HG02973 (cell line): Measurements from ENCODE around the gene BCL6.

Source experiments
- ATAC-seq: cut with Tn5 transposase; IDR thresholded peaks from one replicate; pipeline ENCODE4 v1.9.1; 2021; ENCODE audit warnings: moderate library complexity; ENCODE audit not compliant: unreplicated experiment

Gene BCL6

DNA sequence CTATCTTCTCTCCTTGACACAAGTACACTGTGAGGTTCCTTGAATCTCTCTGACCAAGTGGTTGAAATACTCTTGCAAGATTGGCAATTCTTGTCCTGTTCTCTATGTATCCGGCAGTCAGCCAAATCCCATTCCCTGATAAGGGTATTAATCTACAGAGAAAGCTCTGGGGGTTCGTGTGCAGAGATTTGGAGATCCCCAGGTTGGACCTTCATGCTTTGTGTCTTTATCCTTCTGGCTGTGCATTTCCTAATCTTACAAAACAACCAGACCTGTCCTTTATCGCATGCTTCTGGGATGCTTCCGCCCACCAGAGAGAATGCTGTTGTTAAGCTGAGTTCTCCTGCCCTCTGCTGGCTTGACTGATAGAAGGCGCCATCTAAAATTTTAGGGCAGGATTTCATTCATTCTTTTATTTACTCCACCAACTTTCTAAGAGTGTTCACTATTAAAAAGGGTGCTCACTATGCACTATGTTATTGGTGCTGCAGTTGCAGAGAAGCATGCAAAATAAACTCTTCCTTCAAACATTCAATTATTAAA is 66.5 kb downstream of the BCL6 start:
- no peak for ATAC-seq

DNA sequence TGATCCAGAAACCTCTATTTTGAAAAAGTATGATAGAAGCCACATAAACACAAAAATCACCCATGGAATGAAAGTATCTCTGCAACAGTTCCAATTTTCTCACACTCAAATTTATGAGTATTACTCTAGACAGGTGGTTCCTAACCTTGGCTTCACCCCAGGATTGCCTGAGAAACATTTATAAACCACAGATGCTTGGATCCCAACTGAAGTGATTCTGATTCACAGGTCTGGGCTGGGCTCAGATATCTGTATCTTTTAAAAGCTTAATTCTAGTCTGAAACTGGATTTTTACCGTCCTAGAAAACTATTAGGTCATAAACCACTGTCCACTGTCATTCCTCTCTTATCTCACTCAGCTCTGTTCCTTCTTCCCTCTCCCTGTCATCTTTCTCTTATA is 67.7 kb downstream of the BCL6 start:
- ATAC-seq, result no peak

DNA sequence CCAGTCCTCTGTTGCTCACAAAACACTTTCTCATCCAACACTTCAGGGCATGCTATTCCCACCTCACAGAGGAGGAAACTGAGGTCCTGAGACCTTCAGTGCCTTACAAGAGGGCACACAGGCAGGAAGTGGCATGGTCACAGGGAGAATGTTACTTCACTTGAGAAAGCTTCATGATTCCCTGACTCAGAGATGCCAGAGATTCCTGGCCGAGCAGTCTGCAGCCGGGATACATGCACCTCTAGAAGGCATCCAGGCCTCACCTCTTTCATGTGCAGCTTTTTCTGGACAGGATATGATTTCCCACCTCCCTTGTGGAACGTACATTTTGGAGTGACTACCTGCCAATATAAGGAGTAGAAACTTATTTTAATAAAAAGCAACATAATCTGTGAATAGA is 72.3 kb downstream of the BCL6 start:
- ATAC-seq, result no peak
